HT1080 (cell line): ENCODE results near the gene TCEANC2. TPM values are rescaled to one million over a fixed set of nuclear protein-coding genes. Genes with fewer than 3 reads are reported as not detected.
A peak's percentile ranks its signal among the peaks of the same experiment; 100 is the strongest.

Experiments used
- DNase-seq: peaks from one replicate; pipeline ENCODE4 v3.0.0-alpha.2; 2015; ENCODE audit warnings: low read depth
- small RNA-seq: library from RNA; depleted of rRNA; stranded (forward); fragments of <200 nt; gene quantifications from one replicate; pipeline ENCODE3, GENCODE V24; 2014
- total RNA-seq: library from RNA; depleted of rRNA; stranded (reverse); fragments of >200 nt; shearing (Covaris generic); gene quantifications from 2 replicates; pipeline ENCODE4 v1.2.3, GENCODE V29; 2014; rRNA removed

TCEANC2 gene
- total RNA-seq, 1 experiment from 2014 or later, result 6.1 TPM

DNA sequence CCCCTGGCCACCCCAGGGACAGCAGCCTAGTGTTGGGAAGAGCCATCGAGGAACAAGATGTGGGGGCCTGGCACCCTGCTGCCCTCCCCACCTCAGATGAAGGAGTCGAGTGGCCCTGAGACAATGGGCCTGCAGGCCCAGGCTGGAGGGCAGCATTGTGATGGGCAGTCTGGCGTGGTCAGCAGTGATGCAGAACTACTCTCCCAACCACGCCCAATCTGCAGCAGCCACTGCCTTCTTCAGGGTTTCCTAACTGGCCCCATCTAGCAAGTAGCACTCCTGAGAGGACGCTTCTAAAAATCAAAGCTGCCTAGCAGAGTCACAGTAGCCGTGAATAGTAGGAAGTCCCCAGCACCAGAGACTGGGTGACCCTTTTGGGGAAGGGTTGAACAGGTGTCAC, 80.9 kb downstream of the TCEANC2 start:
- DNase-seq, result no peak

DNA sequence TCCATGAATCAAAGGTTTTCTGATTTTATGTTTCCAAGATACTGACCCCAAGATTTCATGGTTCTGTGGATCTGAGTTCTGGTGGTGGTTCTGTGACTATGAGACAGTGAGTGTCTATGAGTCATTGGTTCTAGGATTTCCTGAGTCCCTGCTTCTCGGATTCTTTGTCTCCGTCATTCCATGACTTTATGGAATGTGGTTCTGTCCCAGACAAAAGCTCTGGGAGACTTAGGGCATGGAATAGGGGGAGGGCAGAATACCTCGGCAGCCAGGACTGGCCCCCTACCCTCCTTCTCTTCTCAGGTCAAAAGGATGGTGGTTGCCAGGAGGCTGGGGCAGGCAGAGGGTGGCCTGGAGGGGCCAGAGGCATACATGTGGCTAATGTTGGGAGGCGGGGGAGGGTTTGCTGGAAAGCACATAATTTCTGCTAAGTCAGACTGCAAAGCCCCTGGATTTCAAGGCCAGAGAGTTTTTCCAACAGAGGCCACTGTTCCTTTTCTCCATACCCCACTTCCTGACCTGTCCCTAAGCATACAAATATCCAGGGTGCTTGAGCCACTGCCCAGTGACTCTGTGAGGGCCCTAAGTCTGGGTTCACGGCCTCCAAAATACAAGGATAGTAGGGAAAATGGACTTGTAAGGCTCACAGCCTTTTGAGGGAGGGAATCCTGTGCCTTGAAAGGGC, 82.2 kb downstream of the TCEANC2 start:
- DNase-seq, result no peak

DNA sequence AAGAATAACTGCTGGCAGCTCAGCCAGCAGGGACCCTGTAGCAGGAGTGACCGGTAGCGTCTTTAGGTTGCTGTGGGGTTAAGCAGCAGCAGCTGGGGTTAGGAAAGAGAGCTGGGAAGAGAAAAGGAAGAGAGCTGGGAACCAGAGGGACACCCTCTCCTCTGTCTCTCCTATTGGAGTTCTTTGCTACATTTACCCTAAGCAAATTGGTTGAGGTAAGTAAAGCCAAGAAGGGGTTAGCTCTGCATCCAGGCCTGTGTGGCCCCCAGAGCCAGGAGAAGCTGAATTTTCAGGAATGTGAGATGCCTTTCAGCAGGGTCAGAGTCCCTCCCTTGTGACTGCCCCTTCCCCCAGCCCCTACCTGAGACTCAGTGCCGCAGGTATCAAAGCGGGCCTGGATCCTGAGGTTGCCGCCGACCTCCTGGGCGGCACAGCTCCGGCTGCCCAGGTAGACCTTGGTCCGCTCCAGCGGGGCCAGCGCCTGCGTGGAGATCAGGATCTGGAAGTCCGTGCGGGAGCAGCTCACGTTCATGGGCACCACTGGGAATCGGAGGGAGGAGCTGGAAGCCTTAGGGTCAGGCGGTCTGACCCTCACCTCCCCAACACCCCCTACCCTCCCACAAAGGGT, 83.0 kb downstream of the TCEANC2 start:
- no peak for DNase-seq

DNA sequence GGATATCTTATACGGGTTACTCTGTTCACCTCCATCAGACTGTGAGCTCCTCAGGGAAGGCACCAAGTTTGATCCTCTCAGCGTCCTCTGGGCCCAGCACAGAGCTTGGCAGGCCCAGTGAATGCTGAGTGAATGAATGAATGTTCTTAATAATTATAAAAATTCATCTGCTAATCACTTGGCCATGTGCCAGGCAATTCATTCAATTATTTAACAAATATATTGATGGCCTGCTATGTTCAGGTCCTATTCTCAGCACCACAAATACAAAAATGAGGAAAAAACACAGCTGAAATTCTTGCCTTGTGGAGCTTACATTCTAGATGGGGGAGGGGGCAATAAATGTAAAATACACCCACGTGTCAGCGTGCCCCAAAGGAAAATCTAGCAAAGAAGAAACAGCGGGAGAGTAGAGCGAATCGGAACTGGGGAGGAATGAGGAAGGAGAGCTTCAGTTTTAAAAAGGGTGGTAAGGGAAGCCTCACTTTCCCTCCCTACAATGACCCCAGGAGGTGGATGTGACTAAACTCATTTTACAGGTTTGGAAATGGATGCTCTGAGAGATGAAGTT, 83.6 kb downstream of the TCEANC2 start:
- DNase-seq, result no peak

DNA sequence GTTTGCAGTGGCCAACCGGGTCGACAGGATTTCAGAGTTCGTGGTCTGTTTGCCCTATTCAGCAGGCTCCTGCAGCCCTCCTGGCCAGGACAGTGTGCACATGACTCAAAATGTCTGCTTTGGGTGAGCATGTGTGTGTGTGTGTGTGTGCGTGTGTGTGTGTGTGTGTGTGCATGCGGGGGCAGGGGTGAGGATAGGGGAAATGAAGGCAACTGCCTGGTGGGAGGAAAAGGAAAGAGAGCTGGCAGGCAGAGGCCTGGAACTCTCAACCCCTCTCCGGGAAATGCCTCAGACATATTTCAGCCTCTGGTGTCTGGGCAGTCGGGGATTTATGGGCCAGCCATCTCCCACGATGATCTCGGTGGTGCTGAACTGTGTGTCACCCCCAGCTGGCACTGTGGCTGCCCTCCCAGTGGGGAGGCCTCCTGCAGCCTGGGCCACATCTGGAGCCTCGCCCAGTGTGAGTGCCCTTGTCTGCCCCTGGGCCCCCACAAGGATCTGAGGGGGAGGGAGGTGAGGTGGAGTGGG, 84.2 kb downstream of the TCEANC2 start:
- peak; percentile 24 for DNase-seq

DNA sequence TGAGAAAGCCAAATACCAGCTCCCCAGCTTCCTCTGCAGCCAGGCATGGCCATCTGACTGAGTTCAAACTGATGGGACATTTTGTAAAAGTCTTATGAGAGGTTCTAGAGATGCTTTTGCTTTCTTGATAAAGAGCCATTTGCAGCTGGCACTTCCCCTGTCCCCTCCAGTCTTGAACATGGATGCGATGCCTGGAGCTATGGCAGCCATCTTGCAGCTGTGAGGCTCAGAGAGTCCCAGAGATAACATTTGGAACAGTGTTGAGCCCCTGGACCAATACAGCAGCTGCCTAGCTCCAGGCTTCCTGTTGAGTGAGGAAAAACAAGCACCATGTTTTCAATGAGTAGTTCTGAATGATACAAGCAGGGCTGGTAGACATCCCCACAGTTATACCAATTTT, 85.6 kb downstream of the TCEANC2 start:
- DNase-seq, result no peak

DNA sequence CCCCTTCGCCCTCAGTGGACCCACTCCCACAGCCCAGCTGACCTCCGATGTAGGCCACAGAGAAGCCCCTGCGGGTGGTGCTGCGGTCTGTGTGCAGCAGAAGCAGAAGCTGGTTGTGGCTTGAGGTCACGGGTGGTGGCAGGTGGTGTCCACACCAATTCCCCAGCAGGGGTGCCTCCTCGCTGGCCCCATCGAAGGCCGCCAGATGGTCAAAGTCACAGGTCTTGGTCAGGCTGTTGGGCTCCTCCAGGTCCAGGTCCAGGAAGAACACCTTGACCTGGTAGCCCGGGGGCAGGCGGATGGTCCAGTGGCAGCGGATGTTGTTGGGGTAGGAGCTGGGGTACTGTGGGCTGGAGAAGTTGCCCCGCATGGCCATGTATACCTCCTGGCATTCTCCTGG, 86.3 kb downstream of the TCEANC2 start:
- DNase-seq, result no peak

DNA sequence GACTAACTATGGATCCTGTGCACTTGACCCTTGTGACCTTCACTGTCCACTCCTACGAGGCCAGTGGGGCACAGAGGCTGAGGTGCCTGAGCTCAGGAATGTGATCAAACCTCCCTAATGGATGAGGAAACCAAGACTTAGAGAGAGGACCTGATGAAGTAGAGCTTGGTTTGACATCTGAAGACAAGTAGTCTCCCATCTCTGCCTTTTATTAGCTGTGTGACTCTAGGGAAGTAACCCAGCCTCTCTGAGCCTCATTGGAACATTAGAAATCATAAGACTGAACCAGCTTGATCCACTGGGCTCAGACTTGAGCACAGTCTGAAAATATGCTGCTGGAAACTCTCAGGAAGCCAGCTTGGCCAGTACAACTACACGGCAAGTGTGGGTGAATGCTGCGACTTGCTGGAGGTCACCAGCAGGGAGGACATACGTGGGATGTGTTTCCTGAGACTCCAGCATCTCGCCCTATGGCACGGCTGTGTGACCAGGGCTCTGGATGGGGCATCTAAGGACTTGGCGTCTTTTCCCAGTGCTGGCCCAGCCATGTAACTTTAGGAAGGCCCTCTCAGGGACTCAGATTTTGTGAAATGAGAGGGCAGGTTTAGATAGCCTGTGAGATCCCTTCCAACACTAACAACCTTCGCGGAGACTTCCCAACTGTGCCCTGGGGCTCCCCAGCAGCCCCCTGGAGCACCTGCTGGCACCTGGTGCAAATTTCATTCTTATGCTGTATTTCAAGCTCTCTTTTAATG, 88.9 kb downstream of the TCEANC2 start:
- DNase-seq, result no peak

DNA sequence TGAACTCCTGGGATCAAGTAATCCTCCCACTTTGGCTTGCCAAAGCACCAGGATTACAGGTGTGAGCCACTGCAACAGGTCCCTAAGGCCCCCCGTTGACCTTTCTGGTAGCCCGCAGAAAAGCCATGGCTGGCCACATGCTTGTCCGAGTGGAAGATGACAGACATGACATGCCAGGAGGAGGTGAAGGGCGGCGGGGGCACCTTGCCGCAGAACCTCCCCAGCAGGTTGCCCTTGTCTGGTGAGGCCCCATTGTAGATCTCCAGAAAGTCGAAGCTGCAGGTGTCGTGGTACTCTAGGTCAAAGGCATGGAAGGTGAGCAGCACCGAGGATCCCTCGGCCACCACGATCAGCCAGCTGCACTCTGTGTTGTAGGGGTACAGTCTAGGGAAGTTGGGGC, 91.0 kb downstream of the TCEANC2 start:
- no peak for DNase-seq

DNA sequence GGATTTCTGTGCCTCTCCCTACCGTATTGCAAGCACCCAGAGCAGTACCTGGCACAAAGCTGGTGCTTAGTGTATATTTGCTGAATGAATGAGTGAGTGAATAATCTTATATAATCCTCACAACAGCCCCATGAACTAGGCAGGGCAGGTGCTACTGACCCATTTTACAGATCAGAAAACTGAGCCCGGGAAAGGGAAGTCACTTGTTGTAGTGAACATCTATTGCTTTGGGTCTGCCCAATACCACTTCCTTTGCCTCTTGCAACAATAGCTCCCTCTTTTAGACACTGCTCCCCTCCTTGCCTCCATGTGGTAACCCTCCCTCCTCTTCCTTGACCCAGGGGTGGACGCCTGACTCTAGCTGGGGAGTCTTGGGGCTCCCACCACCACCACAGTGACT, 96.3 kb downstream of the TCEANC2 start:
- no peak for DNase-seq

DNA sequence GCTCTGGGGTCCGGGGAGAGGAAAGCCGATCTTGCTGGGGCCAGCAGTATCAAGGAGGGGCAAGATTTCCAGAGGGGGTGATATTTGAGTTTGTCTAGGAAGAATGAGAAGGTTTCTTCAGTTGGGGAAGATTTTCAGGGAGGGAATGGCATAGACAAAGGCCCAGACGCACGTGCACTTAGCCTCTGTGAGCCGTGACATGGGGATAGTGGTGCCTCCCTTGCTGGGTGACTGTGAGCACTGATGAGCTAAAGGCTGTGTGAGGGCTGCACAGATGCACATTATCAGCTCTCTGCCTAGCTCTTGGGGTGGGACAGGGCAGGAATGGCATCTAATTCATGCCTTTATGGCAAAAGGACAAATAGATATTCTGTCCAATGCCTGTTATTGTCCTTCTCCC, 97.6 kb downstream of the TCEANC2 start:
- DNase-seq, result no peak

DNA sequence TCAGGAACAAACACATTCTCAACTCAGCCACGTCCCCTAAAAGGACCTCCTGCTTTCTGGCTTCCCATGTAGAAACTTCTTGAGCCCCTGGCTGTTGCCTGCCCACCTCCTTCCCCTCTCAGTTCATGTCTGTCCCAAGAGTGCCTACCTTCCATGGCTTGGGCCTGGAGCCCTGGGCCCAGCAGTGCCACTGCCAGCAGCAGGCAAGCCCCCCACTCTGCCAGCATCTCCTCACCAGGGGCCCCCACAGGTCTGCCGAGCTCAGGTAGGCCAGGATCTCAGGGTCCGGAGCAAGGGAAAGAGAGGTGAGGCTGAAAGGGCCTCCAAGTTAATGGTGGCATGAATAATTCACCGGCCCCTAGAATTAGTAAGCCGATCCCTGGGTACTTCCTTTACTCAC, 99.3 kb downstream of the TCEANC2 start, which contains the start of gene CDCP2:
TSS of gene CDCP2 (minus strand) at position 305 of the 400 bp plus-strand sequence. CDS start at position 227, 78 bp downstream.
- DNase-seq, result no peak

DNA sequence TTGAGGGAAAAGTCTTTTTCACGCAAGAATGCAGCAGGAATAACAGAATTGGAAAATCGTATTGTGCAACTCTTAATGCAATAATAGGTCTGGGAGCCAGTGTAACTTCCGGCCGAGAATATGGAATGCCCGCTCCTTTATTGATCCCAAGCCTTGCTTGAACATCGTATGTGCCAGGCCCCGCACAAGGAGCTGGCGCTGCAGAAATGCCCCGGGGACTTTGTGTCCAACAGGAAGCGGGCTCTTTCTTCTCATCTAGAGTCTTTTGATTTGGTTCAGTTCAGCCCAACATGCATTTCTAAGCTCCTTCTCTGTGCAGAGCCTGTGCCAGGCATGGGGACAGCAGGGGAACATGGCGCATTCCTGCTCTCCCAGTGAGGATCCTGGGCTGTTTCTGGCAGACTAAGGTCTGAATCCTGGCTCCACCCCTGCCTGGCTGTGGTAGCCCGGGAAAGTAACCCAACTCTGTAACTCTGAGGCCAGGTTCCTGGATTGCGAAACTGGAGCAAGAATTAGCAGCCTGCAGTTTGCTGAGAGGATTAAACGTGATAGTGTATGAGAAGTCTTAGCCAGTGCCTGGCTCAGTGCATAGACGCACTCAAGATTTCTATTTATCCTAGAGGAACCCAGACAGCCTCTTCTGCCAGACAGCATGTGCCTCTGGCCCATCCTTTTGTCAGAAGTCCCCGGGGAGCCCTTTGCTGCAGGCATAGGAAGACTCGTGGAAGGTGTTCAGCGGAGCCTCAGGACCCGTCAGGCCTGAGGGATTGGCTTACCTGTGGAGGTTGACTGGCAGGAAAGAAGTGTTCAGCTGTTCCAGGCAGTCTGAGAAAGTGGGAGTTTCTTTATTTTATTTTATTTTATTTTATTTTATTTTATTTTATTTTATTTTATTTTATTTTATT, 100.4 kb downstream of the TCEANC2 start:
- DNase-seq, result peak; percentile 42

Small RNA genes lying within 50 kb of the gene (small RNA-seq; reads per million reads assigned to genes)
- not detected for gene AL353898.1
- gene AL353898.2, result not detected

Other genes starting within 250 kb of the TCEANC2 start
- gene NDC1, start 215.3 kb upstream of the TCEANC2 start, total RNA-seq, result 51.8 and 68.6 TPM in 2 replicates
- gene YIPF1, start 163.8 kb upstream of the TCEANC2 start, total RNA-seq, result 20.2 and 24.9 TPM in 2 replicates
- gene DIO1, start 159.4 kb upstream of the TCEANC2 start, total RNA-seq, result not detected in 2 replicates
- gene IFT25, start 107.9 kb upstream of the TCEANC2 start, total RNA-seq, result 44.7 and 58.5 TPM in 2 replicates
- gene LRRC42, start 107.3 kb upstream of the TCEANC2 start, total RNA-seq, result 33.6 and 41.8 TPM in 2 replicates
- not detected in 2 replicates for gene LDLRAD1, start 35.4 kb upstream of the TCEANC2 start, total RNA-seq
- 208 and 262 TPM in 2 replicates for gene TMEM59, start 404 bp upstream of the TCEANC2 start, total RNA-seq
- not detected in 2 replicates for gene CDCP2, start 99.4 kb downstream of the TCEANC2 start, total RNA-seq
- 6.3 and 6.7 TPM in 2 replicates for gene CYB5RL, start 146.4 kb downstream of the TCEANC2 start, total RNA-seq
- gene MRPL37, start 146.6 kb downstream of the TCEANC2 start, total RNA-seq, result 135 and 158 TPM in 2 replicates